Ovary (tissue), 3 donors: ENCODE results near the gene SCN4A.

ENCODE experiments used
- EP300 ChIP-seq: sonication (generic); formaldehyde crosslinking; IDR thresholded peaks from one replicate; pipeline ENCODE4 v1.6.1; 2017; ENCODE audit warnings: antibody characterized with exemption
- POLR2A ChIP-seq: fragments of 450-650 bp; IDR thresholded peaks from one replicate; pipeline ENCODE4 v1.6.1; 2017; ENCODE audit warnings: antibody characterized with exemption, mild to moderate bottlenecking, moderate library complexity
- TF ChIP-seq, protein P1 (sequence below), 3 donors: fragments of 450-650 bp in 2 of 3; fragments of 200-600 bp in 1 of 3; IDR thresholded peaks; one replicate each; pipeline versions ENCODE4 v1.5.1 to v1.8.0; 2016 to 2022; ENCODE audit warnings: antibody characterized with exemption in 3 of 3, mild to moderate bottlenecking in 1 of 3
- donor health status: DM: no; HTN: no; CAD: no.

DNA sequence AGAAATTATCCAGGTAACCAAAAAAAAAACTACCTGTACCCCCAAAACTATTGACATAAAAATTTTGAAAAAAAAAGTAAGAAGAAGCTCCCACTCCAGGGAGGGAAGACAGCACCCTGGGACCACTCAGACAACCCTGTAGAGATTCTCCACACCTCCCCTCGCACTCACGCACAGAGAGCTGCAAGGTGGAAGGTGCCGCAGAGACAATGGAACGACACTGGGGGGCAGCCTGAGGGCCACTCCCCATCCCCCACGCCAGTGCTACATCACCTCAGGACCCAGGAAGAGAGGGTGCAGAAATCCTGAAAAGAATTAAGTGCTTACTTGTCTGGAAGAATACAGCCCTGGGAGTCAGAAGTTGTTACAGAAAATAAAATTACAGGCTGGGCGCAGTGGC, 35.4 kb downstream of the SCN4A start:
- TF ChIP-seq, protein P1, sequence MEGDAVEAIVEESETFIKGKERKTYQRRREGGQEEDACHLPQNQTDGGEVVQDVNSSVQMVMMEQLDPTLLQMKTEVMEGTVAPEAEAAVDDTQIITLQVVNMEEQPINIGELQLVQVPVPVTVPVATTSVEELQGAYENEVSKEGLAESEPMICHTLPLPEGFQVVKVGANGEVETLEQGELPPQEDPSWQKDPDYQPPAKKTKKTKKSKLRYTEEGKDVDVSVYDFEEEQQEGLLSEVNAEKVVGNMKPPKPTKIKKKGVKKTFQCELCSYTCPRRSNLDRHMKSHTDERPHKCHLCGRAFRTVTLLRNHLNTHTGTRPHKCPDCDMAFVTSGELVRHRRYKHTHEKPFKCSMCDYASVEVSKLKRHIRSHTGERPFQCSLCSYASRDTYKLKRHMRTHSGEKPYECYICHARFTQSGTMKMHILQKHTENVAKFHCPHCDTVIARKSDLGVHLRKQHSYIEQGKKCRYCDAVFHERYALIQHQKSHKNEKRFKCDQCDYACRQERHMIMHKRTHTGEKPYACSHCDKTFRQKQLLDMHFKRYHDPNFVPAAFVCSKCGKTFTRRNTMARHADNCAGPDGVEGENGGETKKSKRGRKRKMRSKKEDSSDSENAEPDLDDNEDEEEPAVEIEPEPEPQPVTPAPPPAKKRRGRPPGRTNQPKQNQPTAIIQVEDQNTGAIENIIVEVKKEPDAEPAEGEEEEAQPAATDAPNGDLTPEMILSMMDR (IDR thresholded peaks at IDR 0.05): no peak
- TF ChIP-seq POLR2A: no peak
- no peak for TF ChIP-seq EP300
